Ishikawa (cell line): ENCODE measurements around the gene CXADR.

Experiments used
- CEBPB ChIP-seq: IDR thresholded peaks from 2 replicates; pipeline ENCODE4 v1.6.1; 2012
- CREB1 ChIP-seq: IDR thresholded peaks from 2 replicates; pipeline ENCODE4 v1.6.1; 2012; ENCODE audit warnings: low read depth
- EGR1 ChIP-seq: IDR thresholded peaks from 2 replicates; pipeline ENCODE4 v1.6.1; 2012
- EP300 ChIP-seq: IDR thresholded peaks from 2 replicates; pipeline ENCODE4 v1.6.1; 2012; ENCODE audit warnings: borderline replicate concordance
- FOXM1 ChIP-seq: IDR thresholded peaks from 2 replicates; pipeline ENCODE4 v1.6.1; 2012; ENCODE audit warnings: low read depth, borderline replicate concordance
- MAX ChIP-seq: IDR thresholded peaks from 2 replicates; pipeline ENCODE4 v1.6.1; 2012
- NFIC ChIP-seq: IDR thresholded peaks from 2 replicates; pipeline ENCODE4 v1.6.1; 2012
- RAD21 ChIP-seq: IDR thresholded peaks from 2 replicates; pipeline ENCODE4 v1.6.1; 2012; ENCODE audit warnings: low read depth
- REST ChIP-seq: IDR thresholded peaks from 2 replicates; pipeline ENCODE4 v1.6.1; 2012; ENCODE audit warnings: low read depth, mild to moderate bottlenecking
- TAF1 ChIP-seq: IDR thresholded peaks from 2 replicates; pipeline ENCODE4 v1.6.1; 2012; ENCODE audit warnings: low read depth, mild to moderate bottlenecking
- TCF12 ChIP-seq: IDR thresholded peaks from 2 replicates; pipeline ENCODE4 v1.6.1; 2012; ENCODE audit warnings: low read depth
- TEAD4 ChIP-seq: IDR thresholded peaks from 2 replicates; pipeline ENCODE4 v1.6.1; 2012
- USF1 ChIP-seq: IDR thresholded peaks from 2 replicates; pipeline ENCODE4 v1.6.1; 2012
- YY1 ChIP-seq: IDR thresholded peaks from 2 replicates; pipeline ENCODE4 v1.6.1; 2012; ENCODE audit warnings: low read depth
- ZBTB7A ChIP-seq: IDR thresholded peaks from 2 replicates; pipeline ENCODE4 v1.6.1; 2012; ENCODE audit warnings: low read depth

Gene CXADR

GRCh38 chr21:17495680-17496079 is 17.2 kb upstream of the CXADR start:
- TF ChIP-seq REST (no peak), TEAD4 (peak; percentile 46; the same call in 1 of the 2 replicates), EP300 (peak; percentile 53; the same call in 1 of the 2 replicates), NFIC (peak; percentile 52), TCF12 (0 out of 2 replicates have a peak, but pooled peaks have one; percentile 22)

GRCh38 chr21:17497316-17497715 is 15.5 kb upstream of the CXADR start:
- TF ChIP-seq ZBTB7A (no peak), YY1 (no peak), EP300 (no peak), CEBPB (no peak), CREB1 (no peak), TAF1 (no peak), MAX (no peak), EGR1 (no peak), RAD21 (no peak), FOXM1 (no peak), USF1 (no peak), NFIC (no peak), REST (no peak), TCF12 (no peak), TEAD4 (no peak)

GRCh38 chr21:17498586-17498985 is 14.3 kb upstream of the CXADR start:
- TF ChIP-seq REST (no peak), CREB1 (no peak), CEBPB (no peak), ZBTB7A (no peak), EP300 (no peak), FOXM1 (no peak), TAF1 (no peak), TEAD4 (no peak), YY1 (no peak), RAD21 (no peak), TCF12 (no peak), MAX (no peak), NFIC (no peak), USF1 (no peak)

GRCh38 chr21:17501107-17502006 is 11.5 kb upstream of the CXADR start:
- TF ChIP-seq CREB1 (no peak), TCF12 (no peak), TEAD4 (no peak), ZBTB7A (no peak), YY1 (no peak), RAD21 (no peak), EP300 (0 out of 2 replicates have a peak, but pooled peaks have one; percentile 34)
